ENCODE measurements around the gene EXOSC7. TPM values are rescaled to one million over a fixed set of nuclear protein-coding genes. Genes with fewer than 3 reads are reported as not detected.

The EXOSC7 gene
- total and polyA plus RNA-seq, 2 of the 4 experiments (the other 2 are of a cell fraction): 61.6 to 62.2 TPM

- intact Hi-C loops (cut with micrococcal nuclease): loop anchor here (2.0 kb wide), 1 partner anchor 170 kb away; no protein-coding TSS in a partner anchor
- peak overlapping the region; percentile 99 for H2BK5ac ChIP-seq (ENCODE audit: low read depth, low read length, poor library complexity, severe bottlenecking)
- peak; percentile 85 for DNase-seq
- peak overlapping the region; percentile 89 for H2BK20ac ChIP-seq (ENCODE audit: low read depth, low read length)
- peak; percentile 3; the same call in 1 of the 2 replicates for ATAC-seq (ENCODE audit: low read depth)
- H4K5ac ChIP-seq (ENCODE audit: low read depth, low read length): peak overlapping the region; percentile 91
- H3K79me1 ChIP-seq (ENCODE audit: low read depth in 1 of 2, low read length in 2 of 2): peaks cover 4 to 22% of the 10 kb centered on the region in 2 experiments
- H3K4me3 ChIP-seq (ENCODE audit: insufficient read depth, low read depth, low read length): no peak overlapping the region
- H3K9me3 ChIP-seq (ENCODE audit: control insufficient read depth, insufficient read depth, low read length): no peaks in the 10 kb centered on the region
- ChIA-PET CTCF (interaction anchor here (2.5 kb wide), 1 partner anchor 13 kb away, joined by 6 read pairs; no protein-coding TSS in a partner anchor), POLR2A (ENCODE audit: unreplicated experiment) (no interaction called here)
- no peaks in the 10 kb centered on the region for H3K36me3 ChIP-seq (ENCODE audit: control insufficient read depth, insufficient read depth, low read length)
- H2AK5ac ChIP-seq (ENCODE audit: low read depth, low read length): peak overlapping the region; percentile 94
- peak overlapping the region; percentile 51 to 78 for H4K8ac ChIP-seq (ENCODE audit: low read depth in 2 of 2, low read length in 2 of 2)
- no peaks in the 10 kb centered on the region for H3K27me3 ChIP-seq (ENCODE audit: control insufficient read depth, insufficient read depth, low read length)
- H3K27ac ChIP-seq (ENCODE audit: insufficient read depth, low read length): peak overlapping the region; percentile 84
- H3K9ac ChIP-seq (ENCODE audit: low read depth, low read length): no peak overlapping the region
- no peak overlapping the region for H2AK9ac ChIP-seq (replicated peaks; ENCODE audit: low read depth, low read length, poor library complexity)
- WGBS, 2 experiments (ENCODE audit: extremely low coverage in 2 of 2, insufficient read length in 1 of 2): no CpG with 5 or more reads among the region's 3 CpGs
- in situ Hi-C loops (cut with MboI; ENCODE audit: low sequenced_read_pairs): no loop called here
- peaks cover 19% of the 10 kb centered on the region for H3K4me1 ChIP-seq (ENCODE audit: control insufficient read depth, insufficient read depth, low read length)
- peak overlapping the region; percentile 99 for H2BK120ac ChIP-seq (ENCODE audit: low read depth, low read length)
- peak overlapping the region; percentile 96 for H3K18ac ChIP-seq (ENCODE audit: low read depth, low read length)
- H2AFZ ChIP-seq (replicated peaks; ENCODE audit: low read length, poor library complexity): no peak overlapping the region
- H2BK15ac ChIP-seq (ENCODE audit: low read depth, low read length): peak overlapping the region; percentile 92
- H3K4me2 ChIP-seq (ENCODE audit: low read depth, low read length): peak overlapping the region; percentile 65; the same call in 1 of the 2 replicates
- no TSS peak for BruUV-seq (replicated peaks)
- H3K23ac ChIP-seq (ENCODE audit: low read depth, low read length): peak overlapping the region; percentile 25; the same call in 1 of the 2 replicates
- H4K91ac ChIP-seq (ENCODE audit: insufficient read depth, low read depth, low read length): peak overlapping the region; percentile 85
- H3K56ac ChIP-seq (ENCODE audit: extremely low read depth, insufficient read depth, low read length): peak overlapping the region; percentile 71
- TF ChIP-seq POLR2A (IDR thresholded peaks at IDR 0.05; ENCODE audit: low read depth, low read length) (no peak), CEBPB (IDR thresholded peaks at IDR 0.05; ENCODE audit: low read depth, low read length) (peak; percentile 94)
- H3K4ac ChIP-seq (ENCODE audit: low read depth, low read length): peak overlapping the region; percentile 81
- dilution Hi-C loops (cut with HindIII; ENCODE audit: low sequenced_read_pairs, unreplicated experiment): no loop called here
- H4K20me1 ChIP-seq (ENCODE audit: insufficient read depth, low read length): no peaks in the 10 kb centered on the region
- peak overlapping the region; percentile 57 for H3K14ac ChIP-seq (replicated peaks; ENCODE audit: low read depth, low read length)
- H3K9me1 ChIP-seq (ENCODE audit: insufficient read depth, low read length): peaks cover 19% of the 10 kb centered on the region
Observed at GRCh38 chr3:45054196-45054857, 78.3 kb downstream of the EXOSC7 start.

Measured in IMR-90 (cell line).